ENCODE data around the gene EDARADD.

DNA sequence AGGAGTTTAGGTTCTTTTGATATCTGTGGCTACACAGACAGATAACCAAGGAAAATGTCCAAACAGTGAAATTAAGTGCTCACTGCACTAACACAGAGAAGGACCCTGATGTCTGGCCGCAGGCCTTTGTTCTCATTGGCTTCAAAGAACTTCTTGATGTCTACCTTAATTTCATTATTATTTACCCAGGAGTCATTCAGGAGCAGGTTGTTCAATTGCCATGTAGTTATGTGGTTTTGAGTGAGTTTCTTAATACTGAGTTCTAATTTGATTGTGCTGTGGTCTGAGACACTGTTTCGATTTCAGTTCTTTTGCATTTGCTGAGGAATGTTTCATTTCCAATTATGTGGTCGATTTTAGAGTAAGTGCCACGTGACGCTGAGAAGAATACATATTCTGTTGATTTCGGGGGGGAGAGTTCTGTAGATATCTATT, 114.5 kb downstream of the EDARADD start:
- TF ChIP-seq EZH2 (IDR thresholded peaks at IDR 0.05; ENCODE audit: low read length, unreplicated experiment): no peak
- TF ChIP-seq, protein P1, sequence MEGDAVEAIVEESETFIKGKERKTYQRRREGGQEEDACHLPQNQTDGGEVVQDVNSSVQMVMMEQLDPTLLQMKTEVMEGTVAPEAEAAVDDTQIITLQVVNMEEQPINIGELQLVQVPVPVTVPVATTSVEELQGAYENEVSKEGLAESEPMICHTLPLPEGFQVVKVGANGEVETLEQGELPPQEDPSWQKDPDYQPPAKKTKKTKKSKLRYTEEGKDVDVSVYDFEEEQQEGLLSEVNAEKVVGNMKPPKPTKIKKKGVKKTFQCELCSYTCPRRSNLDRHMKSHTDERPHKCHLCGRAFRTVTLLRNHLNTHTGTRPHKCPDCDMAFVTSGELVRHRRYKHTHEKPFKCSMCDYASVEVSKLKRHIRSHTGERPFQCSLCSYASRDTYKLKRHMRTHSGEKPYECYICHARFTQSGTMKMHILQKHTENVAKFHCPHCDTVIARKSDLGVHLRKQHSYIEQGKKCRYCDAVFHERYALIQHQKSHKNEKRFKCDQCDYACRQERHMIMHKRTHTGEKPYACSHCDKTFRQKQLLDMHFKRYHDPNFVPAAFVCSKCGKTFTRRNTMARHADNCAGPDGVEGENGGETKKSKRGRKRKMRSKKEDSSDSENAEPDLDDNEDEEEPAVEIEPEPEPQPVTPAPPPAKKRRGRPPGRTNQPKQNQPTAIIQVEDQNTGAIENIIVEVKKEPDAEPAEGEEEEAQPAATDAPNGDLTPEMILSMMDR (conservative IDR thresholded peaks at IDR 0.05; ENCODE audit: low read depth, low read length): no peak

Measured in PC-3 (cell line).